Measurements from ENCODE around the gene TFR2. TPM values are rescaled to one million over a fixed set of nuclear protein-coding genes. Genes with fewer than 3 reads are reported as not detected.

The TFR2 gene
- total RNA-seq, 1 donor = under 0.01 TPM

DNA sequence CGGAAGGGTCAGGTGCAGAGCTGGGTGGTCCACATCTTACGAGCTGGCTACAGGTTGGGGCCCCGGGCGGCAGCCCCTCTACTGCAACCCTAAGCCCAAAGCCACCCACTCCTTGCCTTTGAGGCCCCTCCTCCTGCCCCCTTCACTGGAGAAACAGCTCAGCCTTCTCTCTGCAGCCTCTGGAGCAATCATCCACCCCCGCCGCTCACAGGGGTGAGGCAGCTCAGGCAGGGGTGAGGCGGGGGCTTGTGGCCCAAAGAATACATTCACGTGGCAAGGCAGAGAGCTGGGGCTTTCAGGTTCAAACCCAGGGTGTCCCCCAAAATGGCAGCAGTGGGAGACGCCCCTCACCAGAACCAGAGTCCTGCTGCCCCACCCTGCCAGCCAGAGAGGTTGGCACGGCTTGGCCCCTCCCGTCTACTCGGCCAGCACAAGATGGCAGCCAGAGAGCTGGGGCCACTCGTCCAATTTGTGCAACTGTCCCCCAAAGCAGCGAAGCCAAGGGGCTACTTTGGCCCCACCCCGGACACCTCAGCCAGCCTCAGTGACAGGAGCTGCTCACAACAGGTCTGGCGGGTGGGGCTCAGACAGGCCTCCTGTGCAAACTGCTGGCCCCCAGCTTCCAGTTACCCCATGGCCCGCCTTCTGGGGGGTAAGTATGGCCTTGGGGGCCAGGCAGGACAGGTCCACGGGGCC is 39.4 kb upstream of the TFR2 start:
- TF ChIP-seq, protein P1, sequence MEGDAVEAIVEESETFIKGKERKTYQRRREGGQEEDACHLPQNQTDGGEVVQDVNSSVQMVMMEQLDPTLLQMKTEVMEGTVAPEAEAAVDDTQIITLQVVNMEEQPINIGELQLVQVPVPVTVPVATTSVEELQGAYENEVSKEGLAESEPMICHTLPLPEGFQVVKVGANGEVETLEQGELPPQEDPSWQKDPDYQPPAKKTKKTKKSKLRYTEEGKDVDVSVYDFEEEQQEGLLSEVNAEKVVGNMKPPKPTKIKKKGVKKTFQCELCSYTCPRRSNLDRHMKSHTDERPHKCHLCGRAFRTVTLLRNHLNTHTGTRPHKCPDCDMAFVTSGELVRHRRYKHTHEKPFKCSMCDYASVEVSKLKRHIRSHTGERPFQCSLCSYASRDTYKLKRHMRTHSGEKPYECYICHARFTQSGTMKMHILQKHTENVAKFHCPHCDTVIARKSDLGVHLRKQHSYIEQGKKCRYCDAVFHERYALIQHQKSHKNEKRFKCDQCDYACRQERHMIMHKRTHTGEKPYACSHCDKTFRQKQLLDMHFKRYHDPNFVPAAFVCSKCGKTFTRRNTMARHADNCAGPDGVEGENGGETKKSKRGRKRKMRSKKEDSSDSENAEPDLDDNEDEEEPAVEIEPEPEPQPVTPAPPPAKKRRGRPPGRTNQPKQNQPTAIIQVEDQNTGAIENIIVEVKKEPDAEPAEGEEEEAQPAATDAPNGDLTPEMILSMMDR (IDR thresholded peaks at IDR 0.05; ENCODE audit: extremely low read depth, low read depth, low read length) = no peak
- Histone ChIP-seq H3K4me1 (ENCODE audit: insufficient read depth, low read length) (peaks cover 3% of the 10 kb centered on the region), H2AFZ (ENCODE audit: low read length) (no peak overlapping the region), H3K9me3 (ENCODE audit: low read depth, low read length) (no peaks in the 10 kb centered on the region), H3K4me3 (ENCODE audit: insufficient read depth, low read length) (no peak overlapping the region), H3K4me2 (ENCODE audit: insufficient read depth, low read length) (no peak overlapping the region), H3K36me3 (ENCODE audit: insufficient read depth, low read length) (peaks cover 56% of the 10 kb centered on the region), H3K27me3 (ENCODE audit: insufficient read depth, low read length) (no peaks in the 10 kb centered on the region), H3K79me2 (ENCODE audit: insufficient read depth, low read length) (peaks cover 27% of the 10 kb centered on the region), H4K20me1 (ENCODE audit: insufficient read depth, low read length) (peaks cover 38% of the 10 kb centered on the region), H3K27ac (ENCODE audit: low read depth, low read length) (no peak overlapping the region)
- peak; percentile 89 for DNase-seq (ENCODE audit: insufficient read length, low spot score, missing footprints)

DNA sequence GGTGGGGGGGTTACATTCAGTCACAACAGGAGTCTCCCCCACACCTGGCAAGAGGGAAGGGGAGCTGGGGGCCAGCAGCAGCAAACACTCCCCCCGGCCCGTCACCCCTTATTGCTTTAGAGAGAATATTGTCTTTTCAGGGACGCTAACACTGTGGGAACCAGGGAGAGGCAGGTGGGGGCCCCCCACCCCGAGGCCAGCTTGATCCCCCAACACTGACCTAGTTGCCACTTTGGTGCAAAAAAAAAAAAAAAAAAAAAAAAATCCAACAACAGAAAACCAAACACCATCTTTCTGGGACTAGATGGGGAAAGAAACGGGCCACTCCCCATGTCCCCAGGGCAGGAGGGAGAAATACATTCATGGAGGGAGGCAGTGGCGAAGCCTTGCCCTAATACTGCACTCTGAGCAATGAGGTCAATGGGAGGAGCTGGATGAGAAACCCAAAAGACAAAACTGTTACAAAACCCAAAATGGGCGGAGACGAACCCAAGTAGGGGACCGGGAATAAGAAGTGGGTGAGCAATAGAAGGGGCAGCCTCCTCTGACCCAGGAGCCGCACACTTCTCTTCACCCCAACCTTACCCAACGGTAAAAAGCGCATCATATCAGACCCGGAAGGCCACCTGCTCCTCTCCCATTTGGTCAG is 38.7 kb upstream of the TFR2 start:
- peaks cover 33% of the 10 kb centered on the region for H3K79me2 ChIP-seq (ENCODE audit: insufficient read depth, low read length)
- peaks cover 38% of the 10 kb centered on the region for H4K20me1 ChIP-seq (ENCODE audit: insufficient read depth, low read length)
- TF ChIP-seq, protein P1 (IDR thresholded peaks at IDR 0.05; ENCODE audit: extremely low read depth, low read depth, low read length) = no peak
- H3K36me3 ChIP-seq (ENCODE audit: insufficient read depth, low read length) = peaks cover 56% of the 10 kb centered on the region
- peaks cover 3% of the 10 kb centered on the region for H3K4me1 ChIP-seq (ENCODE audit: insufficient read depth, low read length)
- no peaks in the 10 kb centered on the region for H3K9me3 ChIP-seq (ENCODE audit: low read depth, low read length)
- no peak overlapping the region for H3K27ac ChIP-seq (ENCODE audit: low read depth, low read length)
- DNase-seq (ENCODE audit: insufficient read length, low spot score, missing footprints) = peak; percentile 95
- no peak overlapping the region for H2AFZ ChIP-seq (ENCODE audit: low read length)
- no peak overlapping the region for H3K4me2 ChIP-seq (ENCODE audit: insufficient read depth, low read length)
- H3K27me3 ChIP-seq (ENCODE audit: insufficient read depth, low read length) = no peaks in the 10 kb centered on the region
- H3K4me3 ChIP-seq (ENCODE audit: insufficient read depth, low read length) = no peak overlapping the region

DNA sequence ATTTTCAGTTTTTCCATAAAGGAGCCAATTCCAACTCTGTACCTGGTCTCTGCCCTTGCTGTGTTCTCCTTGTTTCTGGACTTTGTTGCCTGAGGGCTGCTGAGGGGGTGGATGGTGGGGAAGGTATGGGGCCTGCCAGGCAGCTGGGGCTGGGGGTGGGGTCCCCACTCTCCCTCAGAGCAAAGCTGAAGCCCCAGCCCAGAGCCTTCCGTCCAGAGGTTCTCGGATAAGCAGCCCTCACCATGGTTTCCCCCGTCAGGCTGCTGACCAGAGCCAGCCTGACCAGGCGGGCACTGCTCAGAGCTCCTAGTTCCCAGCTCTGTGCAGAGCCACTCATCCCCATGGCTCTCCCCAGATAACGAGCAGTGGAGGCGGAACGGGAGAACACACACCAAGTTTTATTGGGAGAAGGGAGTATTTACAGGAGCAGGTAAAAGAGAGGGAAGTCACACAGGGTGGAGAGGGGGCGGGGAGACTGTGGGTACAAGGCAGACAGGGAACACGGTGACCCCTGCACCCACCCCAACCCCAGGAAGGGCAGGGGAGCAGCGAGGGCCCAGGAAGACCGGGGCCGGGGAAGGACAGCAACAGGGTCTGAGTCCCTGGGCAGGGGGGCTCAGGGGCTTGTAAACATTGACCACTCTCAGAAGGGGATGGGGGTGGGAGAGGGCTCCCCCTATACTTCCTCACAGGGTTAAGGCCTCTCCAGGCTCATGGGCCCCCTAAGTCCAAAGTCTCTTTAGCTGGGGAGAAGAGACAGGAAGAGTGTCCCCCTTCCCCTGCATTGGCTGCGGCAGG is 38.0 kb upstream of the TFR2 start:
- Histone ChIP-seq H3K4me3 (ENCODE audit: insufficient read depth, low read length) (no peak overlapping the region), H3K27ac (ENCODE audit: low read depth, low read length) (no peak overlapping the region), H3K27me3 (ENCODE audit: insufficient read depth, low read length) (no peaks in the 10 kb centered on the region), H3K79me2 (ENCODE audit: insufficient read depth, low read length) (peaks cover 40% of the 10 kb centered on the region), H3K36me3 (ENCODE audit: insufficient read depth, low read length) (peaks cover 50% of the 10 kb centered on the region), H3K4me2 (ENCODE audit: insufficient read depth, low read length) (no peak overlapping the region), H4K20me1 (ENCODE audit: insufficient read depth, low read length) (peaks cover 38% of the 10 kb centered on the region), H3K4me1 (ENCODE audit: insufficient read depth, low read length) (peaks cover 3% of the 10 kb centered on the region), H2AFZ (ENCODE audit: low read length) (no peak overlapping the region), H3K9me3 (ENCODE audit: low read depth, low read length) (no peaks in the 10 kb centered on the region)
- TF ChIP-seq, protein P1 (IDR thresholded peaks at IDR 0.05; ENCODE audit: extremely low read depth, low read depth, low read length) = no peak
- peak; percentile 89 for DNase-seq (ENCODE audit: insufficient read length, low spot score, missing footprints)
